Breast epithelium (tissue), 4 donors: ENCODE data around the gene CLUH. TPM values are rescaled to one million over a fixed set of nuclear protein-coding genes. Genes with fewer than 3 reads are reported as not detected.

ENCODE experiments used
- DNase-seq, 2 donors: peaks; one replicate each; pipeline ENCODE4 v3.0.0-alpha.2; 2019; ENCODE audit warnings: low spot score in 2 of 2
- H3K27ac ChIP-seq, 2 donors: fragments of 200-600 bp; sonication (generic) in 1 of 2; one replicate each; pipeline ENCODE4 v1.5.1; 2016 to 2019; ENCODE audit warnings: mild to moderate bottlenecking in 1 of 2
- H3K27me3 ChIP-seq, 2 donors: fragments of 200-600 bp; sonication (generic) in 1 of 2; one replicate each; pipeline versions ENCODE4 v1.5.1 to v1.6.0; 2017 to 2019; ENCODE audit warnings: control low read depth in 1 of 2, mild to moderate bottlenecking in 1 of 2
- H3K36me3 ChIP-seq: fragments of 200-600 bp; one replicate; pipeline ENCODE4 v1.5.1; 2019
- H3K4me1 ChIP-seq, 2 donors: fragments of 200-600 bp; sonication (generic); one replicate each; pipeline ENCODE4 v1.5.1; 2016 to 2019; ENCODE audit warnings: control low read depth in 1 of 2
- H3K4me3 ChIP-seq, 3 donors: fragments of 200-600 bp; sonication (generic); 1 replicate in 2 of 3; 2 replicates in 1 of 3; pipeline ENCODE4 v1.5.1; 2016 to 2019; ENCODE audit warnings: mild to moderate bottlenecking in 3 of 3, moderate library complexity in 2 of 3
- H3K9me3 ChIP-seq, 2 donors: fragments of 200-600 bp; sonication (generic) in 1 of 2; one replicate each; pipeline ENCODE4 v1.5.1; 2016 to 2019; ENCODE audit warnings: control low read depth in 1 of 2
- CTCF ChIP-seq, 3 donors: fragments of 450-650 bp; IDR thresholded peaks; one replicate each; pipeline ENCODE4 v1.5.1; 2016 to 2017; ENCODE audit warnings: antibody characterized with exemption in 3 of 3, mild to moderate bottlenecking in 3 of 3, moderate library complexity in 3 of 3
- POLR2A ChIP-seq: fragments of 450-650 bp; IDR thresholded peaks from one replicate; pipeline ENCODE4 v1.6.1; 2016; ENCODE audit warnings: antibody characterized with exemption, mild to moderate bottlenecking, moderate library complexity
- POLR2AphosphoS5 ChIP-seq, 3 donors: sonication (generic); formaldehyde crosslinking; IDR thresholded peaks; one replicate each; pipeline ENCODE4 v1.6.1; 2017; ENCODE audit warnings: antibody characterized with exemption in 3 of 3
- intact Hi-C: fragments of 100-400 bp; cut with DNase I; formaldehyde crosslinking; loops from one replicate; pipeline ENCODE4 v1.15.1; 2023; ENCODE audit warnings: low total_unique reads
- total RNA-seq, 3 donors: library from RNA; depleted of rRNA; stranded (reverse); fragments of >200 nt; gene quantifications; one replicate each; pipeline ENCODE4 v1.1.0, GENCODE V29; 2016

The CLUH gene
- total RNA-seq, 3 donors from 2014 or later, result 37.6 to 77.7 (median 50.6) TPM

- Histone ChIP-seq H3K9me3 (no peaks in the 10 kb centered on the region), H3K27ac (peak overlapping the region; percentile 91 to 93), H3K36me3 (no peaks in the 10 kb centered on the region), H3K4me3 (peak overlapping the region; percentile 88 to 99 (median 90)), H3K27me3 (no peaks in the 10 kb centered on the region), H3K4me1 (peaks cover 20 to 34% of the 10 kb centered on the region in 2 donors)
- intact Hi-C loops, result no loop called here
- TF ChIP-seq POLR2AphosphoS5 (IDR thresholded peaks at IDR 0.05), result peak in 1 of 3 donors; percentile 12
- TF ChIP-seq POLR2A, result no peak
- TF ChIP-seq CTCF (IDR thresholded peaks at IDR 0.05), result no peak
- no peak for DNase-seq
Measured at GRCh38 chr17:2710803-2711607, 559 bp downstream of the CLUH start.

GRCh38 chr17:2710071-2710802 lies 1.3 kb downstream of the CLUH start:
- peak overlapping the region; percentile 91 to 93 for H3K27ac ChIP-seq
- peaks cover 20 to 34% of the 10 kb centered on the region in 2 donors for H3K4me1 ChIP-seq
- no peak for DNase-seq
- H3K4me3 ChIP-seq, result peak overlapping the region; percentile 88 to 99 (median 90)
- H3K36me3 ChIP-seq, result no peaks in the 10 kb centered on the region
- intact Hi-C loops, result no loop called here
- TF ChIP-seq POLR2A (no peak), CTCF (IDR thresholded peaks at IDR 0.05) (no peak), POLR2AphosphoS5 (IDR thresholded peaks at IDR 0.05) (no peak)
- no peaks in the 10 kb centered on the region for H3K9me3 ChIP-seq
- H3K27me3 ChIP-seq, result no peaks in the 10 kb centered on the region

GRCh38 chr17:2709183-2709661 lies 2.3 kb downstream of the CLUH start:
- H3K27me3 ChIP-seq, result no peaks in the 10 kb centered on the region
- no peaks in the 10 kb centered on the region for H3K36me3 ChIP-seq
- H3K4me3 ChIP-seq, result peak overlapping the region; percentile 0 to 99 (median 90)
- intact Hi-C loops, result no loop called here
- no peaks in the 10 kb centered on the region for H3K9me3 ChIP-seq
- H3K27ac ChIP-seq, result peak overlapping the region; percentile 91 to 93
- TF ChIP-seq CTCF (IDR thresholded peaks at IDR 0.05), result no peak
- no peak for TF ChIP-seq POLR2A
- TF ChIP-seq POLR2AphosphoS5 (IDR thresholded peaks at IDR 0.05), result no peak
- peaks cover 20 to 34% of the 10 kb centered on the region in 2 donors for H3K4me1 ChIP-seq
- peak; percentile 78 to 83 for DNase-seq

- Histone ChIP-seq H3K9me3 (no peaks in the 10 kb centered on the region), H3K27ac (peak overlapping the region; percentile 91 to 93), H3K27me3 (no peaks in the 10 kb centered on the region), H3K36me3 (no peaks in the 10 kb centered on the region), H3K4me3 (peak overlapping the region; percentile 0 to 99 (median 90)), H3K4me1 (peaks cover 20 to 34% of the 10 kb centered on the region in 2 donors)
- no peak for DNase-seq
- no peak for TF ChIP-seq POLR2A
- no peak for TF ChIP-seq POLR2AphosphoS5 (IDR thresholded peaks at IDR 0.05)
- TF ChIP-seq CTCF (IDR thresholded peaks at IDR 0.05), result no peak
- intact Hi-C loops, result no loop called here
Measured at GRCh38 chr17:2708585-2709182, 2.9 kb downstream of the CLUH start.
